Kidney (tissue), 14 donors: ENCODE measurements around the gene ADAMTSL2. TPM values are rescaled to one million over a fixed set of nuclear protein-coding genes. Genes with fewer than 3 reads are reported as not detected.

Source experiments
- DNase-seq, 5 donors: peaks; one replicate each; pipeline ENCODE4 v3.0.0-alpha.2; 2013 to 2020
- FAIRE-seq: peaks from 2 replicates; lab custom pipeline; 2012; peaks lifted over from hg19 to GRCh38; lab: Jason Lieb, UNC
- H3K27ac ChIP-seq, 2 donors: one replicate each; pipeline ENCODE4 v1.7.0; 2013; ENCODE audit warnings: low read depth in 2 of 2, low read length in 2 of 2, inconsistent platforms in 1 of 2
- H3K27me3 ChIP-seq: one replicate; pipeline ENCODE4 v1.7.1; 2013; ENCODE audit warnings: low read length, inconsistent platforms; ENCODE audit not compliant: control insufficient read depth, insufficient read depth
- H3K36me3 ChIP-seq, 3 donors: one replicate each; pipeline versions ENCODE4 v1.7.0 to v1.7.1; 2013; ENCODE audit warnings: low read length in 3 of 3, control low read depth in 1 of 3, inconsistent platforms in 1 of 3; ENCODE audit not compliant: insufficient read depth in 3 of 3, control insufficient read depth in 2 of 3
- H3K4me1 ChIP-seq, 3 donors: one replicate each; pipeline versions ENCODE4 v1.7.0 to v1.7.1; 2013; ENCODE audit warnings: low read length in 3 of 3, inconsistent platforms in 1 of 3, low read depth in 1 of 3; ENCODE audit not compliant: control insufficient read depth in 2 of 3, insufficient read depth in 2 of 3
- H3K4me3 ChIP-seq, 3 donors: one replicate each; pipeline versions ENCODE4 v1.7.0 to v1.8.1; 2013; ENCODE audit warnings: low read length in 3 of 3, control low read depth in 1 of 3, inconsistent platforms in 1 of 3
- H3K9ac ChIP-seq, 3 donors: one replicate each; pipeline versions ENCODE4 v1.7.0 to v1.7.1; 2013; ENCODE audit warnings: low read length in 3 of 3, control low read depth in 1 of 3, inconsistent platforms in 1 of 3
- H3K9me3 ChIP-seq, 3 donors: one replicate each; pipeline versions ENCODE4 v1.7.0 to v1.7.1; 2013; ENCODE audit warnings: low read length in 3 of 3, control low read depth in 1 of 3, inconsistent platforms in 1 of 3; ENCODE audit not compliant: control insufficient read depth in 2 of 3, insufficient read depth in 1 of 3
- CTCF ChIP-seq: IDR thresholded peaks from 3 replicates; pipeline ENCODE4 v1.5.1; 2012; ENCODE audit warnings: mild to moderate bottlenecking, moderate library complexity, borderline replicate concordance; ENCODE audit not compliant: insufficient read depth; ENCODE audit errors: extremely low read depth
- intact Hi-C: fragments of 100-400 bp; cut with DNase I; formaldehyde crosslinking; loops from one replicate; pipeline ENCODE4 v1.11.1; 2022
- polyA plus RNA-seq: library from polyadenylated mRNA; stranded (reverse); fragments of 350-450 nt; fragmentation: Illumina TruSeq; extraction: RNeasy Lipid Tissue Mini Kit (QIAGEN cat#74804); gene quantifications from one replicate; pipeline ENCODE4 v1.2.3, GENCODE V29; 2014; ENCODE audit warnings: low read depth, low replicate concordance; ENCODE audit not compliant: insufficient read depth
- total RNA-seq: library from RNA; stranded (reverse); fragmentation: NEBNext Ultra II Directional; extraction: Animal tissue kit (Norgen Biotek cat#: 25700); gene quantifications from one replicate; pipeline ENCODE4 v1.2.1, GENCODE V29; 2021
- donor health status: control.
- donor health status: control.
- donor health status: control.
- donor health status: control.
- donor health status: control.
- donor health status: DM: yes; HTN: yes; CAD: no.
- donor health status: Normal renal cell carcinoma (clear cell type).

Gene ADAMTSL2
- total and polyA plus RNA-seq, 2 donors from 2014 or later, result 20.0 to 32.1 TPM

- no peak overlapping the region for H3K9ac ChIP-seq
- no peak for TF ChIP-seq CTCF
- intact Hi-C loops, result no loop called here
- no peaks in the 10 kb centered on the region for H3K36me3 ChIP-seq
- DNase-seq (peak in 3 of 5 donors; percentile 29 to 71 (median 66)), FAIRE-seq (no peak)
- H3K4me1 ChIP-seq, result peaks cover 0 to 7% (median 0%) of the 10 kb centered on the region in 3 donors
- H3K27me3 ChIP-seq, result no peaks in the 10 kb centered on the region
- H3K4me3 ChIP-seq, result no peak overlapping the region
- H3K27ac ChIP-seq, result no peak overlapping the region
- no peaks in the 10 kb centered on the region for H3K9me3 ChIP-seq
Observed at GRCh38 chr9:133490865-133491655, 43.4 kb upstream of the ADAMTSL2 start.

GRCh38 chr9:133491656-133491925, 42.9 kb upstream of the ADAMTSL2 start:
- DNase-seq, result peak in 1 of 5 donors; percentile 65
- Histone ChIP-seq H3K27me3 (no peaks in the 10 kb centered on the region), H3K9me3 (no peaks in the 10 kb centered on the region), H3K4me3 (no peak overlapping the region), H3K9ac (no peak overlapping the region), H3K27ac (peak overlapping the region in 1 of 2 donors; percentile 32), H3K36me3 (no peaks in the 10 kb centered on the region), H3K4me1 (peaks cover 0 to 7% (median 0%) of the 10 kb centered on the region in 3 donors)
- FAIRE-seq, result no peak
- intact Hi-C loops, result no loop called here
- no peak for TF ChIP-seq CTCF

GRCh38 chr9:133492061-133493021, 42.2 kb upstream of the ADAMTSL2 start:
- DNase-seq, result peak in 3 of 5 donors; percentile 60 to 74 (median 62)
- no peak overlapping the region for H3K9ac ChIP-seq

More at GRCh38 chr9:133492061-133493021, 42.2 kb upstream of the ADAMTSL2 start:
- intact Hi-C loops, result no loop called here
- peaks cover 0 to 7% (median 0%) of the 10 kb centered on the region in 3 donors for H3K4me1 ChIP-seq
- H3K27me3 ChIP-seq, result no peaks in the 10 kb centered on the region
- H3K4me3 ChIP-seq, result no peak overlapping the region
- peak overlapping the region; percentile 32 for H3K27ac ChIP-seq
- H3K36me3 ChIP-seq, result no peaks in the 10 kb centered on the region
- FAIRE-seq, result no peak
- no peak for TF ChIP-seq CTCF
- no peaks in the 10 kb centered on the region for H3K9me3 ChIP-seq
